ENCODE measurements around the gene RIMS1.

- TF ChIP-seq POLR2A (IDR thresholded peaks at IDR 0.05) (no peak), CTCF (IDR thresholded peaks at IDR 0.05) (no peak)
Measured at GRCh38 chr6:72133324-72133723, 247.0 kb downstream of the RIMS1 start.
